Gastroesophageal sphincter (tissue), 4 donors: Measurements from ENCODE around the gene TAGLN. TPM values are rescaled to one million over a fixed set of nuclear protein-coding genes. Genes with fewer than 3 reads are reported as not detected.

Experiments
- ATAC-seq: fragments of 150-250 bp; one replicate; pipeline ENCODE4 v1.9.1; 2016; ENCODE audit warnings: mild to moderate bottlenecking, moderate library complexity
- H3K27ac ChIP-seq, 4 donors: fragments of 200-600 bp; sonication (generic) in 3 of 4; 1 replicate in 3 of 4; 2 replicates in 1 of 4; pipeline ENCODE4 v1.5.1; 2016 to 2019
- H3K27me3 ChIP-seq: fragments of 200-600 bp; sonication (generic); one replicate; pipeline ENCODE4 v1.5.1; 2019
- H3K36me3 ChIP-seq, 2 donors: fragments of 200-600 bp; sonication (generic); one replicate each; pipeline ENCODE4 v1.5.1; 2019; ENCODE audit warnings: control low read depth in 1 of 2
- H3K4me1 ChIP-seq, 3 donors: fragments of 200-600 bp; sonication (generic); 1 replicate in 2 of 3; 2 replicates in 1 of 3; pipeline ENCODE4 v1.5.1; 2016 to 2019; ENCODE audit warnings: control low read depth in 2 of 3
- H3K4me3 ChIP-seq, 2 donors: fragments of 200-600 bp; sonication (generic); one replicate each; pipeline ENCODE4 v1.5.1; 2019; ENCODE audit warnings: mild to moderate bottlenecking in 1 of 2, moderate library complexity in 1 of 2
- H3K9me3 ChIP-seq, 3 donors: fragments of 200-600 bp; sonication (generic); one replicate each; pipeline ENCODE4 v1.5.1; 2017 to 2019; ENCODE audit warnings: control low read depth in 2 of 3
- EP300 ChIP-seq: sonication (generic); formaldehyde crosslinking; IDR thresholded peaks from one replicate; pipeline ENCODE4 v1.6.1; 2017; ENCODE audit warnings: antibody characterized with exemption, mild to moderate bottlenecking
- POLR2A ChIP-seq, 2 donors: fragments of 450-650 bp; IDR thresholded peaks; one replicate each; pipeline ENCODE4 v1.6.1; 2017; ENCODE audit warnings: antibody characterized with exemption in 2 of 2, mild to moderate bottlenecking in 2 of 2, moderate library complexity in 1 of 2
- POLR2AphosphoS5 ChIP-seq: sonication (generic); formaldehyde crosslinking; IDR thresholded peaks from one replicate; pipeline ENCODE4 v1.6.1; 2017; ENCODE audit warnings: antibody characterized with exemption
- WGBS, 2 donors: methylation state at CpG; one replicate each; pipeline ENCODE4 v1.1.5; 2018; ENCODE audit warnings: low coverage in 1 of 2; 5-methylcytosine and 5-hydroxymethylcytosine counted together
- total RNA-seq, 4 donors: library from RNA; depleted of rRNA; stranded (reverse); fragments of >200 nt; gene quantifications; one replicate each; pipeline ENCODE4 v1.1.0, GENCODE V29; 2016
- TF ChIP-seq, protein P1 (sequence below), 4 experiments: fragments of 200-600 bp in 2 of 4; fragments of 450-650 bp in 2 of 4; sonication (generic) in 1 of 4; IDR thresholded peaks; one replicate each; pipeline ENCODE4 v1.5.1; 2017 to 2019; ENCODE audit warnings: antibody characterized with exemption in 4 of 4, mild to moderate bottlenecking in 2 of 4, moderate library complexity in 2 of 4

TAGLN gene
- total RNA-seq, 4 donors from 2014 or later: 10,394 to 14,194 (median 13,050) TPM

- peaks cover 0 to 42% of the 10 kb centered on the region in 2 donors for H3K36me3 ChIP-seq
- H3K4me1 ChIP-seq: peaks cover 0 to 75% (median 10%) of the 10 kb centered on the region in 3 donors
- H3K27me3 ChIP-seq: no peaks in the 10 kb centered on the region
- H3K9me3 ChIP-seq: no peaks in the 10 kb centered on the region
- H3K4me3 ChIP-seq: peak overlapping the region; percentile 73 to 80
- WGBS, 2 donors: 0 to 47% methylated on average over 1 to 3 of the region's 7 CpGs
- H3K27ac ChIP-seq: peak overlapping the region; percentile 97 to 99 (median 97)
- TF ChIP-seq POLR2AphosphoS5: no peak
- TF ChIP-seq, protein P1, sequence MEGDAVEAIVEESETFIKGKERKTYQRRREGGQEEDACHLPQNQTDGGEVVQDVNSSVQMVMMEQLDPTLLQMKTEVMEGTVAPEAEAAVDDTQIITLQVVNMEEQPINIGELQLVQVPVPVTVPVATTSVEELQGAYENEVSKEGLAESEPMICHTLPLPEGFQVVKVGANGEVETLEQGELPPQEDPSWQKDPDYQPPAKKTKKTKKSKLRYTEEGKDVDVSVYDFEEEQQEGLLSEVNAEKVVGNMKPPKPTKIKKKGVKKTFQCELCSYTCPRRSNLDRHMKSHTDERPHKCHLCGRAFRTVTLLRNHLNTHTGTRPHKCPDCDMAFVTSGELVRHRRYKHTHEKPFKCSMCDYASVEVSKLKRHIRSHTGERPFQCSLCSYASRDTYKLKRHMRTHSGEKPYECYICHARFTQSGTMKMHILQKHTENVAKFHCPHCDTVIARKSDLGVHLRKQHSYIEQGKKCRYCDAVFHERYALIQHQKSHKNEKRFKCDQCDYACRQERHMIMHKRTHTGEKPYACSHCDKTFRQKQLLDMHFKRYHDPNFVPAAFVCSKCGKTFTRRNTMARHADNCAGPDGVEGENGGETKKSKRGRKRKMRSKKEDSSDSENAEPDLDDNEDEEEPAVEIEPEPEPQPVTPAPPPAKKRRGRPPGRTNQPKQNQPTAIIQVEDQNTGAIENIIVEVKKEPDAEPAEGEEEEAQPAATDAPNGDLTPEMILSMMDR (IDR thresholded peaks at IDR 0.05): peak in 1 of 4 experiments; percentile 21
- ATAC-seq: no peak
These were observed 3.4 kb downstream of the TAGLN start for GRCh38 chr11:117202386-117203068.

DNA sequence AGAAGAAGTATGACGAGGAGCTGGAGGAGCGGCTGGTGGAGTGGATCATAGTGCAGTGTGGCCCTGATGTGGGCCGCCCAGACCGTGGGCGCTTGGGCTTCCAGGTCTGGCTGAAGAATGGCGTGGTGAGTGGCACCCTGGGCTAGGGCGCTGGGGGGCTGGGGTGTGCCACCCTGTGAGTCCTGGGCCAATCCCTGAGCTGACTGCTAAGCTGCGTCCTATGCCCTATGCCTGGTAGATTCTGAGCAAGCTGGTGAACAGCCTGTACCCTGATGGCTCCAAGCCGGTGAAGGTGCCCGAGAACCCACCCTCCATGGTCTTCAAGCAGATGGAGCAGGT lies 3.9 kb downstream of the TAGLN start:
- Histone ChIP-seq H3K27me3 (no peaks in the 10 kb centered on the region), H3K4me3 (peak overlapping the region; percentile 73 to 80), H3K36me3 (peaks cover 0 to 42% of the 10 kb centered on the region in 2 donors), H3K4me1 (peaks cover 0 to 70% (median 6%) of the 10 kb centered on the region in 3 donors), H3K27ac (peak overlapping the region; percentile 97 to 99 (median 97)), H3K9me3 (no peaks in the 10 kb centered on the region)
- no peak for ATAC-seq
- TF ChIP-seq, protein P1 (IDR thresholded peaks at IDR 0.05): no peak
- TF ChIP-seq POLR2A (IDR thresholded peaks at IDR 0.05): peak in 1 of 2 donors; percentile 43
- TF ChIP-seq POLR2AphosphoS5: peak; percentile 73
- WGBS, 2 donors: no CpG with 5 or more reads among the region's 10 CpGs

DNA sequence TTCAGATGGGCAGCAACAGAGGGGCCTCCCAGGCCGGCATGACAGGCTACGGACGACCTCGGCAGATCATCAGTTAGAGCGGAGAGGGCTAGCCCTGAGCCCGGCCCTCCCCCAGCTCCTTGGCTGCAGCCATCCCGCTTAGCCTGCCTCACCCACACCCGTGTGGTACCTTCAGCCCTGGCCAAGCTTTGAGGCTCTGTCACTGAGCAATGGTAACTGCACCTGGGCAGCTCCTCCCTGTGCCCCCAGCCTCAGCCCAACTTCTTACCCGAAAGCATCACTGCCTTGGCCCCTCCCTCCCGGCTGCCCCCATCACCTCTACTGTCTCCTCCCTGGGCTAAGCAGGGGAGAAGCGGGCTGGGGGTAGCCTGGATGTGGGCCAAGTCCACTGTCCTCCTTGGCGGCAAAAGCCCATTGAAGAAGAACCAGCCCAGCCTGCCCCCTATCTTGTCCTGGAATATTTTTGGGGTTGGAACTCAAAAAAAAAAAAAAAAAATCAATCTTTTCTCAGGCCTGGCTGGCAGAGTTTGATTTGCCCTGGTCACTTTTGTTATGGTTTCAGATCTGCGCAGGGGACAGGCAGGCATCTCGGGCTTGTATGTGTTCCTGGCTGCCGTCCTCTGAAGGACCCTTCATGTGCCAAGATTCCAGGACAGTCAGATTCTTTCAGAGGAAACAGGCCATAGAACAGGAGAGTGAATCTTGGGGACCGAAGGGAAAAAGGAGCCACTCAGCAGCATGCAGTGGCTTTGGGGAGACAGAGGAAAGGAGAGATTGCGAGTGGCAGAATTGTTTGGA lies 5.3 kb downstream of the TAGLN start:
- no peak for ATAC-seq
- Histone ChIP-seq H3K4me1 (peaks cover 0 to 55% (median 4%) of the 10 kb centered on the region in 3 donors), H3K36me3 (peaks cover 0 to 42% of the 10 kb centered on the region in 2 donors), H3K4me3 (peak overlapping the region; percentile 73 to 80), H3K9me3 (no peaks in the 10 kb centered on the region), H3K27ac (peak overlapping the region; percentile 97 to 99 (median 97)), H3K27me3 (no peaks in the 10 kb centered on the region)
- TF ChIP-seq POLR2A (IDR thresholded peaks at IDR 0.05) (peak; percentile 6 to 13), EP300 (no peak), POLR2AphosphoS5 (peak; percentile 7)
- TF ChIP-seq, protein P1 (IDR thresholded peaks at IDR 0.05): no peak
- WGBS, 2 donors: 38 to 47% methylated on average over 6 to 8 of the region's 17 CpGs

DNA sequence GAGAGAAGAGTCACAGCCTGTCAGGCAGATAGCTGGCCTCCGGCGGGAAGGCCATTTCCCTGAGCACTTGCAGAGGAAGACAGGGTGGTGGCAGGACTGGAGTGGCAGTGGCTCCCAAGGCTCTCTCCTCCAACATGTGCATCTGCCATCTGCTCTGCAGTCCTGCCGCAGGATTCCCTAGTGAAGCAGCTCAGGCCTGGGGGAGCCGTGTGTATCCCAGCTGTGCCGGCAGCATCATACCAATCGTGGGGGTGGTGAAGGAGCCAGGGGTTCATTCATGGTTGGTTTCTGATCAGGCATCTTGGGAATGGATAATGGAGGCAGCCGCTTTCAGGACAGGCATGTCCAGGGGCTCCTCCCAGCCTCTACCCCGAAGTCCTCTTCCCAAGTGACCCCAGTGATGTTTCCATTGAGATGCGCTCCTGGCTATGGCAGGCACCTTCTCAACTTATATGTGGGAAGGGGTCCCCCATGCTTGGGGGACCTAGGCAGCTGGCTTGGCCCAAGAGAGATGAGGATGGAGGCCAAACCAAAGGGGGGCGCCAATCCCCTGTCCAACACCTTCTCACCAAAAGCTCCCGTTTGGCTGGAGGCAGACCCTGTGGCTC lies 6.1 kb downstream of the TAGLN start:
- peak overlapping the region; percentile 97 to 99 (median 97) for H3K27ac ChIP-seq
- H3K4me3 ChIP-seq: peak overlapping the region in 1 of 2 donors; percentile 73

More for the DNA sequence above, 6.1 kb downstream of the TAGLN start:
- Histone ChIP-seq H3K27me3 (no peaks in the 10 kb centered on the region), H3K9me3 (no peaks in the 10 kb centered on the region), H3K36me3 (peaks cover 0 to 42% of the 10 kb centered on the region in 2 donors), H3K4me1 (peaks cover 0 to 51% (median 4%) of the 10 kb centered on the region in 3 donors)
- 13 to 59% methylated on average over 2 of the region's 11 CpGs for WGBS, 2 donors
- ATAC-seq: no peak
- TF ChIP-seq POLR2AphosphoS5: peak; percentile 66
- TF ChIP-seq, protein P1 (IDR thresholded peaks at IDR 0.05): no peak
- TF ChIP-seq POLR2A (IDR thresholded peaks at IDR 0.05): peak in 1 of 2 donors; percentile 10
